Brain microvascular endothelial cell (primary cell): Measurements from ENCODE around the gene ETFB.

Source experiments
- DNase-seq: peaks from one replicate; pipeline ENCODE4 v3.0.0-alpha.2; 2020
- H3K27ac ChIP-seq: fragments of 250-450 bp; sonication (Bioruptor Pico); 2 replicates; pipeline ENCODE4 v1.5.1; 2020; ENCODE audit warnings: mild to moderate bottlenecking, moderate library complexity
- H3K27me3 ChIP-seq: fragments of 250-450 bp; sonication (Bioruptor Pico); replicated peaks from 2 replicates; pipeline ENCODE4 v1.5.1; 2020; ENCODE audit warnings: mild to moderate bottlenecking
- H3K36me3 ChIP-seq: fragments of 250-450 bp; sonication (Bioruptor Pico); replicated peaks from 2 replicates; pipeline ENCODE4 v1.5.1; 2020; ENCODE audit warnings: mild to moderate bottlenecking
- H3K4me3 ChIP-seq: 2 replicates; pipeline ENCODE4 v1.5.1; 2011; ENCODE audit warnings: low read depth, mild to moderate bottlenecking, control low read depth, low read length, moderate library complexity
- CTCF ChIP-seq: IDR thresholded peaks from 2 replicates; pipeline ENCODE4 v1.5.1; 2011; ENCODE audit warnings: low read depth, mild to moderate bottlenecking, moderate library complexity, low read length, control low read depth, inconsistent platforms; ENCODE audit errors: missing control alignments
- in situ Hi-C: cut with HindIII; loops from 2 replicates; pipeline ENCODE4 v1.10.0; 2017; ENCODE audit warnings: low sequenced_read_pairs, low pct_ligation_motif_present

Gene ETFB

GRCh38 chr19:51365211-51365964 lies 800 bp downstream of the ETFB start:
- no peaks in the 10 kb centered on the region for H3K27me3 ChIP-seq
- in situ Hi-C loops, result no loop called here
- DNase-seq, result peak; percentile 29
- peak; percentile 31 for TF ChIP-seq CTCF
- H3K36me3 ChIP-seq, result no peaks in the 10 kb centered on the region
- peak overlapping the region; percentile 85 for H3K27ac ChIP-seq
- H3K4me3 ChIP-seq, result peak overlapping the region; percentile 87

- no peak overlapping the region for H3K27ac ChIP-seq
- no peak for TF ChIP-seq CTCF
- in situ Hi-C loops, result no loop called here
Measured at GRCh38 chr19:51364200-51365106, 1.7 kb downstream of the ETFB start.

GRCh38 chr19:51361239-51361638 lies 4.9 kb downstream of the ETFB start:
- DNase-seq, result no peak
- H3K27me3 ChIP-seq, result no peaks in the 10 kb centered on the region
- no peak overlapping the region for H3K4me3 ChIP-seq
- no peak overlapping the region for H3K27ac ChIP-seq
- TF ChIP-seq CTCF, result no peak
- in situ Hi-C loops, result no loop called here
- no peaks in the 10 kb centered on the region for H3K36me3 ChIP-seq

More at GRCh38 chr19:51364200-51365106, 1.7 kb downstream of the ETFB start:
- H3K36me3 ChIP-seq, result no peaks in the 10 kb centered on the region
- DNase-seq, result no peak
- H3K4me3 ChIP-seq, result no peak overlapping the region
- H3K27me3 ChIP-seq, result no peaks in the 10 kb centered on the region

GRCh38 chr19:51359294-51359693 lies 6.9 kb downstream of the ETFB start:
- DNase-seq, result peak; percentile 83
- Histone ChIP-seq H3K36me3 (no peaks in the 10 kb centered on the region), H3K27ac (peak overlapping the region; percentile 60), H3K27me3 (no peaks in the 10 kb centered on the region), H3K4me3 (no peak overlapping the region)
- no peak for TF ChIP-seq CTCF
- in situ Hi-C loops, result no loop called here

- TF ChIP-seq CTCF, result no peak
- Histone ChIP-seq H3K27ac (no peak overlapping the region), H3K27me3 (no peaks in the 10 kb centered on the region), H3K36me3 (no peaks in the 10 kb centered on the region), H3K4me3 (no peak overlapping the region)
- no peak for DNase-seq
- in situ Hi-C loops, result no loop called here
Measured at GRCh38 chr19:51357952-51358351, 8.2 kb downstream of the ETFB start.
